Activated CD8-positive, alpha-beta memory T cell treated with anti-CD3 and anti-CD28 coated beads, Interleukin-2, amount 50 U/mL, for 1 hour (primary cell): ENCODE data around the gene AIF1.

Experiments used
- DNase-seq: peaks from one replicate; pipeline ENCODE4 v3.0.0-alpha.2; 2020; ENCODE audit errors: extremely low read depth

AIF1 gene

GRCh38 chr6:31642798-31643570, 27.9 kb downstream of the AIF1 start:
- no peak for DNase-seq

DNA sequence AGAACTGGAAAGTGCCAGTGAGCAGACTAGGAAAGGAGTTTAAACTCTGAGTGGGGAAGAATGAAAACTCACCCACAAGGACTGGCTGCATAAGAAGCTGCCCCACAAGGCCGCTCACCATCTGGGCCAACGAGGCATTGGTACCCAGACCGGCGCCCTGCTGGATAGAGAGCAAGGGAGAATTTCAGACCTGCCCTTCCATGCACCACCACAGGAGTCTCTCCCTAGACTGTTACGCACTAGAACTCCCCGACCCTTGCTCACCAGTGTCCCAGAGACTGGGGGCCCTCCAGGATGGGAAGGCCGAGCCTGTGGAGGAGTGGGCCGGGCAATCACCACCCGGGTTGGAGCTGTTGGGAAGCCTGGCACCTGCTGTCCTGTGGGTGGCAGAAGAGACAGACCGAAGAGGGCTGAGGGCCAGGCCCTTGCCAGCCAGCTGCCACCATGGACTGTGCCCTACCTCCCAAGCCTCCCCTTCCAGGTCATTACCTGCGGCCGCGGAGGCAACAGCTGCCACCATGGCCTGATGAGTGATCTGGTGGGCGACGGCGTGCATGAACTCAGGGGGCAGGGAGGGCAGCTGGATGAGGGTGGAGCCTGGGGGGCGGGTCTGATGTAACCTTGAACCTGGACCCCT, 28.9 kb downstream of the AIF1 start:
- DNase-seq, result no peak

GRCh38 chr6:31645325-31645724, 30.3 kb downstream of the AIF1 start:
- DNase-seq, result no peak

DNA sequence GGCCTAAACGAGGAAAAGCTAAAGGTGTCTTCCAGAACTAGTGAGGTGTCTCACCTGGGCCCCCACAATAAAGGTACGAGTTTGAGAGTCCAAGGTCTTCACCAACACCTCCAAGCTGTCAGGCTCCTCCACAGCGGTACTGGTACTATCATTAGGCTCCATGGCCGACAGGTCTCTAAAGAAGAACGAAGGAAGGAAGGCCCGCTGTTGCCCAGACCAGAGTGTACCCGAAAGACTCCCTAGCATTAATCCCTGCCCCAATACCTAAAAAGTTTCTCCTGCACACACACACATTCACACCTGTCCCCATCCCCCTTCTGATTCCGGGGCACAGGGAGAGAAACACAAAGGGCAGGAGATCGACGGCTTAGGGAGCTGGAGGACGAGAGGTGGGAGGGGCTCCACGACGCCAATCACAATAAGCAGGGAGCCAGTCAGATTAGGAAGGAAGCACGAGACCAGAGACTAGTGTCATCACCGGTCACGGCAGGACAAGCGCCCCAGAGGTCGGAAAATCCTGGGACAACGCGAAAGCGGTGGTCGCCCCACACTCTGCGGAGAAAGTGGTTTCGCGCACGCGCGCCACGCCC, 36.7 kb downstream of the AIF1 start:
- DNase-seq, result no peak

- DNase-seq, result peak; percentile 73
Measured at GRCh38 chr6:31652925-31653724, 38.1 kb downstream of the AIF1 start.

GRCh38 chr6:31654574-31655348, 39.7 kb downstream of the AIF1 start:
- no peak for DNase-seq

DNA sequence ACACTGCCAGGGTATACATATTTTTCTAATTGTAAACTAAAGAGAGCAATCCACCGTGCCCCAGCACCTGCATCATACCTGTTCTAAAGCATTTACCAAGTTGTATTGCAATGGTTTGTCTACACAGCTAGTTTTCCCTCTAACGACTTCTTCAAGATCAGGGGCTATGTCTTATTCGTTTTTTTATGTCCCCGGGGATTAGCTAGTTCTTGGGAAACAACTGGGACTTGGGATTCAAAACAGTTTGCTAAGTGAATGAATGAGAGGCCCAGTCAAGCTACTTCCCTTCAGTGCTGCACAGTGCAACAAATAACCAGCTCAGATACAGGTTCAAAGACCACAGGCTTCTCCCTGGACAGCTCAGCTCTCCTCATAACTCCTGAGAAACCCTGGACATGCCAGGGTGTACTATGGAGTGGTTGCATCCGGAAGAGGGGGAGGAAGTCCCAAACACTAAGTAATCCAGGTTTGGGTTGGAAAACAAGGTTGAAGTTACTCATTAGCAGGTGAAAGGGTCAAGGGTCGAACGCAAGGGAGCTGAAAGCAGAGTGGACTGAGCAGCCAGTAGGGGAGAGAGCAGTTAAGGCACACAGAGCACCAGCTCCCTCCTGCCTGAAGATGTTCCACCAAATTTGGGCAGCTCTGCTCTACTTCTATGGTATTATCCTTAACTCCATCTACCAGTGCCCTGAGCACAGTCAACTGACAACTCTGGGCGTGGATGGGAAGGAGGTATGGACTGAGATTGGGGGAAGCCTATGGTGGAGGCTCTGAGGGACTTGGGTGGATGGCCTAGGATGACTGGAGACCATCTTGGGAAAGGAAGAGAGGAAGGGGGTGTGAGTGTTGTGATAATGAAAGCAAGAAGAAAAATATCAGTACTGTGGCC, 40.6 kb downstream of the AIF1 start, which contains the start of gene APOM:
Gene APOM (plus strand): TSS at position 546 of the 889 bp plus-strand sequence. CDS start 73 bp downstream, at position 619.
- DNase-seq, result no peak

DNA sequence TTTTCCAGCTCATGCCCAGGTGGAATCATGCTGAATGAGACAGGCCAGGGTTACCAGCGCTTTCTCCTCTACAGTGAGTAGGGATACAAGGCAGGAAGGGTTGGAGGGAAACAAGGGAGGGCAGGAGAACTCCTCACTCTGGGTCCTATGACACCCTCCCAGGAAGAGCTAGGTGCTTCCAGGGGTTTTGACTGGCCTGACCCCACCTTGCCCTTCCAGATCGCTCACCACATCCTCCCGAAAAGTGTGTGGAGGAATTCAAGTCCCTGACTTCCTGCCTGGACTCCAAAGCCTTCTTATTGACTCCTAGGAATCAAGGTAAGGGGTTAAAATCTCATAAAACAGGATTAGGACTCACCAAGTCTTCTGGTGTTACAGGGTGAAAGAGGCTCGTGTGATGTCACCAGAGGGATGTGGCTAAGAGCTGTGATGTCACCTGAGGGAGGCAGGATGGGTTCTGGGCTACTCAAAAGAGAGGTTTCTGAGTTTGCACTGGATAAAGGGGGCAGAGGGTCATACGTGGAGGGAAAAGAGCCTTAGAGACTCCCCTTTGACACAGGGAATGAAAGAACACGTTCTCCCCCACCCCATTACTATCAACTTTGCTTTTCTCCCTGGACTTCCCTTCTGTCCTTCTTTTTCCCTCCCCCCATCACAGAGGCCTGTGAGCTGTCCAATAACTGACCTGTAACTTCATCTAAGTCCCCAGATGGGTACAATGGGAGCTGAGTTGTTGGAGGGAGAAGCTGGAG, 42.5 kb downstream of the AIF1 start:
- no peak for DNase-seq

GRCh38 chr6:31658158-31658688, 43.2 kb downstream of the AIF1 start:
- no peak for DNase-seq

- no peak for DNase-seq
Measured at GRCh38 chr6:31658983-31659648, 44.1 kb downstream of the AIF1 start.

DNA sequence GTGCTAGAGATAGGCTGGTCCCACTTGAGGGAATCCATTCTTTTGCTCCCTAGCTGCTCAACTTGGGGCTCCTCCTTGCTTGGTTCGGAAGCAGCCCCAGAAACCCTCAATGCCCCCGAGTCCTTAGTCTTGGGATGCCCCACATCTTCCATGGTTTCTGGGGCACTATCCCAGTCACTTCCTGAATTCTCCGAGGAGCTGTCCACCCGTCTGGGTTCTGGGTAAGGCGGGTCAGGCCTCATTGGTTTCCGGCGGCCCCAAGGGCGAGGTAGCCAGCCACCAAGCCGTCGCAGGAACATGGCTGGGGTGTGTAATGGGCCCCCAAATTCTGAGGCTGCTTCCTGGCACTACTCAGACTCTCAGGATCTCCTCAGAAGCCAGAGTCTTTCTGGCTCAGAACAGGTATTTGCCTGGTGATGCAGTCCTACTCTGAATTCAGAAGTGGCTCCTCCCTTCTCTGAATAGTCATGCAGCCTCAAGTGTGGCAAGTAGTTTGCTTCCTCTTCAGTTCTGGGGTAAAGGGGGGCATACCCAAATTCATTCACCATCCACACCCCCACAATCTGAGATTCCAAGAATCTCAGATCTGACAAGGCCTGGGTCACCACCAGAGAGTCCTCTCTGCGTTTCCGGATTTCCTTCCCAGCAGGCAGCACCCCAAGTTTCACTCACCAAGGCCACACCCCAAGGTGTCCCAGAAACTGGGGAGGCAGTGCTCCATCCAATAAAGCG, 44.8 kb downstream of the AIF1 start:
- no peak for DNase-seq

DNA sequence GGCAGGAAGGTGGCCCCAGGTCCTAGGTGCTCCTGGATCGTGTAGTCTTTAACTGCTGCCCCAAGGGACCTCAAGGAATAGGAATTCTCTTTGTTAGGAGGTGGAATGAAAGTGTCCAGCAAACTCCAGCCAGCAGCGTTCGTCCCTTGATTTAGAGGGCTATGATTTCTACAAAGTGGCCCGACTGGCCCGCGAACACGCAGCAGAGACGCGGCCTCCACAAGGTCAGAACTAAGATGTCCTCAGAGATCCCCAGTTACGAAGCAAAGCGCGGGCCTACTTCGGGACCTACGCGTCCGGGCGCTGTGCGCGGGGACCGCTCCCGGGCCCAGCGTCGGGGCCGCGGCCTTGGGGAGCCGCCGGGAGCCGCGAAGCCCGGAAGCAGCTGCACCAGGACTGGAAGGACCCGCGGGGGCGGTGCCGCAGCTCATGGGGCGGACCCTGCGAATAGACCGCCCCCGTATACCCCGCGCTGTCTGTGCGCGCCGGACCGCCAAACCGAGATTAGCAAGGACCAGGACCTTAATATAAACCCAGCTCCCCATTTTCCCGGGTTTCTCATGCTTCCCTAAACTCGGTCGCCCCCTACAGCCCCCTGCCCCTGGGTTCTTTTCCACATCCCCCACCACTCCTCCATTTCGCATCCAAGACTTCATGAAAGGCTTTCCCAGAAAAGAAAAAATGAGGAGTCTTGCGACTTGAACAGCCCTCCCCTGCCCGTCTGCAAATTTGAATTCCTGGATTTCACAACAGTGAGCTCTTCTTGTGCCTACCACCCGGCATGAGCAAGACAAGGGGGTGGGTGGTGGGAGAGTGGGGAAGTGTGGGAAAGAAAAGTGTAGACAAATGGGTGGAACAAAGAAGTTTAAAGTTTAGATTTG, 45.6 kb downstream of the AIF1 start, which contains the start of gene C6orf47:
Gene C6orf47 (minus strand): TSS at position 398 of the 881 bp plus-strand sequence. CDS start 831 bp downstream, outside the sequence.
- peak; percentile 40 for DNase-seq

- no peak for DNase-seq
Measured at GRCh38 chr6:31661262-31662123, 46.5 kb downstream of the AIF1 start.

GRCh38 chr6:31662124-31662723, 47.2 kb downstream of the AIF1 start:
- no peak for DNase-seq
